Measurements from ENCODE around the gene FSTL1. TPM values are rescaled to one million over a fixed set of nuclear protein-coding genes. Genes with fewer than 3 reads are reported as not detected.

FSTL1 gene
- total and polyA plus RNA-seq, 2 donors (not counting 1 experiment from before 2014, with no cell fraction given): 0.15 TPM; not detected in 1

- Histone ChIP-seq H3K9ac (ENCODE audit: low read length) (no peak overlapping the region), H3K4me1 (ENCODE audit: control insufficient read depth in 2 of 2, insufficient read depth in 2 of 2, low read length in 2 of 2) (no peaks in the 10 kb centered on the region), H3K4me3 (ENCODE audit: control extremely low read depth in 1 of 5, extremely low read depth in 1 of 5, insufficient read depth in 1 of 5, low read depth in 2 of 5, low read length in 4 of 5) (no peak overlapping the region), H3K79me2 (ENCODE audit: control insufficient read depth, insufficient read depth, low read length) (no peaks in the 10 kb centered on the region), H4K20me1 (ENCODE audit: control insufficient read depth, insufficient read depth, low read length, poor library complexity, severe bottlenecking) (no peaks in the 10 kb centered on the region), H3K4me2 (replicated peaks; ENCODE audit: low read depth, low read length, poor library complexity, severe bottlenecking) (no peak overlapping the region), H3K27me3 (replicated peaks in 1 of 4; ENCODE audit: control extremely low read depth in 1 of 4, control insufficient read depth in 3 of 4, insufficient read depth in 4 of 4, low read length in 3 of 4) (peaks cover 0 to 10% (median under 1%) of the 10 kb centered on the region in 4 experiments), H3K36me3 (replicated peaks in 1 of 2; ENCODE audit: control extremely low read depth in 1 of 2, control insufficient read depth in 1 of 2, extremely low read depth in 1 of 2, insufficient read depth in 2 of 2, low read length in 1 of 2) (no peaks in the 10 kb centered on the region), H2AFZ (ENCODE audit: insufficient read depth, low read depth, low read length, poor library complexity, severe bottlenecking) (no peak overlapping the region), H3K27ac (ENCODE audit: low read length in 2 of 2) (no peak overlapping the region), H3K9me3 (ENCODE audit: control extremely low read depth in 1 of 3, control insufficient read depth in 2 of 3, insufficient read depth in 1 of 3, low read length in 2 of 3) (no peaks in the 10 kb centered on the region)
- TF ChIP-seq EZH2 (IDR thresholded peaks at IDR 0.05; ENCODE audit: borderline replicate concordance, insufficient read depth, low read depth, low read length, poor library complexity, severe bottlenecking) (no peak), CTCF (IDR thresholded peaks at IDR 0.05) (no peak)
- Mint-ChIP-seq H3K9me3 (ENCODE audit: insufficient read depth) (no peaks in the 10 kb centered on the region), H3K27ac (no peak overlapping the region), H3K27me3 (peaks cover 45% of the 10 kb centered on the region), H3K4me3 (no peak overlapping the region), H3K4me1 (no peaks in the 10 kb centered on the region)
- POLR2A ChIA-PET: no interaction called here
- no CpG with 5 or more reads among the region's 3 CpGs for WGBS (ENCODE audit: insufficient coverage)
- ATAC-seq (ENCODE audit: low read depth): no peak
- no peak for DNase-seq
- CTCF ChIA-PET: interaction anchor here (0.6 kb wide), 1 partner anchor 82 kb away, joined by 3 read pairs; no protein-coding TSS in a partner anchor
- intact Hi-C loops (cut with micrococcal nuclease): no loop called here
These were observed 23.3 kb upstream of the FSTL1 start for GRCh38 chr3:120473896-120474675.

DNA sequence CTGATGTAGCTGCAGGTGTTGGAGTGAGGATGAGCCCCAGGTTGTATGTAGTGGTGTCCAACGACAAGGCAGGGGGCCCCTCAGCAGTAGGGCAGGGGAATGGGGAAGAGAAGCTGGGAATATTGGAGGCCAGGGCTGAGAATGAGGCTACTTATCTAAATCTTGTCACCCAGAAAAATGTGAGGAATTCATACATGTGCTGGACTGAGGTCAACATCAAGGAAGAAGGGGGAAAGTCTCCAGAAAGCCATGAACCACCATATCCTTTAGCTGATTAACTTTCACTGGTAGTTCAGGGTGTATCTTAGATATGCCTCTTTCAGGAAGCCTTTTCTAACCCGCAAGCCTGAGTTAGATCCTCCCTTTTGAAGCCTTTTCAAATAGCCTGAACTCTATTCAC lies 22.6 kb upstream of the FSTL1 start:
- POLR2A ChIA-PET: no interaction called here
- peaks cover 46% of the 10 kb centered on the region for H3K27me3 Mint-ChIP-seq
- H3K4me1 Mint-ChIP-seq: no peaks in the 10 kb centered on the region

More for the DNA sequence above, 22.6 kb upstream of the FSTL1 start:
- ATAC-seq (ENCODE audit: low read depth) (no peak), DNase-seq (no peak)
- Histone ChIP-seq H3K79me2 (ENCODE audit: control insufficient read depth, insufficient read depth, low read length) (no peaks in the 10 kb centered on the region), H3K27ac (ENCODE audit: low read length in 2 of 2) (no peak overlapping the region), H3K4me2 (replicated peaks; ENCODE audit: low read depth, low read length, poor library complexity, severe bottlenecking) (no peak overlapping the region), H3K27me3 (replicated peaks in 1 of 4; ENCODE audit: control extremely low read depth in 1 of 4, control insufficient read depth in 3 of 4, insufficient read depth in 4 of 4, low read length in 3 of 4) (peaks cover 0 to 10% (median under 1%) of the 10 kb centered on the region in 4 experiments), H3K4me1 (ENCODE audit: control insufficient read depth in 2 of 2, insufficient read depth in 2 of 2, low read length in 2 of 2) (no peaks in the 10 kb centered on the region), H4K20me1 (ENCODE audit: control insufficient read depth, insufficient read depth, low read length, poor library complexity, severe bottlenecking) (no peaks in the 10 kb centered on the region), H3K36me3 (replicated peaks in 1 of 2; ENCODE audit: control extremely low read depth in 1 of 2, control insufficient read depth in 1 of 2, extremely low read depth in 1 of 2, insufficient read depth in 2 of 2, low read length in 1 of 2) (no peaks in the 10 kb centered on the region), H3K9me3 (ENCODE audit: control extremely low read depth in 1 of 3, control insufficient read depth in 2 of 3, insufficient read depth in 1 of 3, low read length in 2 of 3) (no peaks in the 10 kb centered on the region), H3K9ac (ENCODE audit: low read length) (no peak overlapping the region), H2AFZ (ENCODE audit: insufficient read depth, low read depth, low read length, poor library complexity, severe bottlenecking) (no peak overlapping the region), H3K4me3 (ENCODE audit: control extremely low read depth in 1 of 5, extremely low read depth in 1 of 5, insufficient read depth in 1 of 5, low read depth in 2 of 5, low read length in 4 of 5) (no peak overlapping the region)
- no peaks in the 10 kb centered on the region for H3K9me3 Mint-ChIP-seq (ENCODE audit: insufficient read depth)
- intact Hi-C loops (cut with micrococcal nuclease): no loop called here
- 86% methylated on average over 2 of the region's 2 CpGs for WGBS (ENCODE audit: insufficient coverage)
- no peak for TF ChIP-seq CTCF (IDR thresholded peaks at IDR 0.05)
- no peak for TF ChIP-seq EZH2 (IDR thresholded peaks at IDR 0.05; ENCODE audit: borderline replicate concordance, insufficient read depth, low read depth, low read length, poor library complexity, severe bottlenecking)
- H3K4me3 Mint-ChIP-seq: no peak overlapping the region
- H3K27ac Mint-ChIP-seq: no peak overlapping the region
- CTCF ChIA-PET: no interaction called here

All from B cell (primary cell).